COLO668 (cell line): ENCODE results near the gene ZFPM1.
"Not testable (repeated sequence)": the region's sequence is repeated elsewhere in the genome, so short reads cannot be mapped to it uniquely, and the experiment has no call there.

Source experiments
- DNase-seq: peaks from one replicate; lab custom pipeline; 2025; ENCODE audit not compliant: unreplicated experiment; lab: John Stamatoyannopoulos, UW

ZFPM1 gene

GRCh38 chr16:88453217-88453531, at the start of gene ZFPM1:
TSS of gene ZFPM1 (plus strand) at chr16:88453280. CDS start at chr16:88453639, 359 bp downstream.
- no peak for DNase-seq

GRCh38 chr16:88403794-88404581, 49.1 kb upstream of the ZFPM1 start:
- no peak for DNase-seq

- no peak for DNase-seq
Observed at GRCh38 chr16:88404769-88405168, 48.3 kb upstream of the ZFPM1 start.

GRCh38 chr16:88405216-88406060, 47.6 kb upstream of the ZFPM1 start:
- DNase-seq: no peak

GRCh38 chr16:88406096-88407041, 46.7 kb upstream of the ZFPM1 start:
- DNase-seq: no peak

GRCh38 chr16:88407042-88407420, 46.0 kb upstream of the ZFPM1 start:
- no peak for DNase-seq

- no peak for DNase-seq
Observed at GRCh38 chr16:88407807-88408206, 45.3 kb upstream of the ZFPM1 start.

- no peak for DNase-seq
Observed at GRCh38 chr16:88408561-88409142, 44.4 kb upstream of the ZFPM1 start.

- no peak for DNase-seq
Observed at GRCh38 chr16:88409296-88410065, 43.6 kb upstream of the ZFPM1 start.

- not testable (repeated sequence) for DNase-seq
Observed at GRCh38 chr16:88410297-88410968, 42.6 kb upstream of the ZFPM1 start.

GRCh38 chr16:88411951-88412576, 41.0 kb upstream of the ZFPM1 start:
- no peak for DNase-seq

GRCh38 chr16:88412766-88413165, 40.3 kb upstream of the ZFPM1 start:
- DNase-seq: no peak

GRCh38 chr16:88413231-88413630, 39.8 kb upstream of the ZFPM1 start:
- no peak for DNase-seq

GRCh38 chr16:88413631-88414030, 39.4 kb upstream of the ZFPM1 start:
- DNase-seq: no peak

GRCh38 chr16:88414521-88415380, 38.3 kb upstream of the ZFPM1 start:
- DNase-seq: no peak

GRCh38 chr16:88415381-88415705, 37.7 kb upstream of the ZFPM1 start:
- no peak for DNase-seq

- peak; percentile 23 for DNase-seq
Observed at GRCh38 chr16:88415713-88416323, 37.3 kb upstream of the ZFPM1 start.

- DNase-seq: no peak
Observed at GRCh38 chr16:88416686-88417085, 36.4 kb upstream of the ZFPM1 start.
